SK-N-SH (cell line): Measurements from ENCODE around the gene KCNMB1.

ENCODE experiments used
- CTCF ChIP-seq: fragments of 200-600 bp; sonication (generic); IDR thresholded peaks from 2 replicates; pipeline ENCODE4 v1.6.1; 2017; ENCODE audit warnings: antibody characterized with exemption, mild to moderate bottlenecking, moderate library complexity
- GABPA ChIP-seq: IDR thresholded peaks from 2 replicates; pipeline ENCODE4 v1.4.0; 2012; ENCODE audit warnings: low read depth, mild to moderate bottlenecking
- REST ChIP-seq: IDR thresholded peaks from 2 replicates; pipeline ENCODE4 v1.6.1; 2012; ENCODE audit warnings: mild to moderate bottlenecking, low read depth, low read length, moderate library complexity
- TEAD4 ChIP-seq: IDR thresholded peaks from 2 replicates; pipeline ENCODE4 v1.4.0; 2012; ENCODE audit warnings: mild to moderate bottlenecking, borderline replicate concordance; ENCODE audit not compliant: insufficient read depth

GRCh38 chr5:170418736-170419135, 29.6 kb upstream of the KCNMB1 start:
- TF ChIP-seq GABPA (no peak), CTCF (no peak), REST (no peak), TEAD4 (no peak)
